ENCODE data around the gene KDM5B.

Gene KDM5B

DNA sequence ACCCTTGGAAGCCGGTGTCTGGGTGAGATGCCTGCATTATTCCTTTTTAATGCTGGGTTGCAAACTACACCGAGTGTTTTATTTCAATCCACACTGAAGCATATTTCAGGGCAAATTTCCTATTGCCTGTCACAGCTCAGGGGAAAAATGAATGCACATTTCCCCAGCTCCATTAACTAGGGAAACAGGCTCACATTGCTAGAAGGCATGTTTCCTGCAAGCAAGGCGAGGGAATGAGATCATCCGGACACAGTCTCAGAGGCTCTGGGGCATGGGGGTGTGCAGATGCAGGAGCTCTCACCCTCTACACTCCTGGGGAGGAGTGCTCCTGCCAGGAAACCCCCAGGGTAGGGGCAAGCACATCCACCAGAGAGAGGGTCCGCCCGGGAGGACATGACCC is 122.6 kb downstream of the KDM5B start:
- DNase-seq (ENCODE audit: low spot score), result no peak

DNA sequence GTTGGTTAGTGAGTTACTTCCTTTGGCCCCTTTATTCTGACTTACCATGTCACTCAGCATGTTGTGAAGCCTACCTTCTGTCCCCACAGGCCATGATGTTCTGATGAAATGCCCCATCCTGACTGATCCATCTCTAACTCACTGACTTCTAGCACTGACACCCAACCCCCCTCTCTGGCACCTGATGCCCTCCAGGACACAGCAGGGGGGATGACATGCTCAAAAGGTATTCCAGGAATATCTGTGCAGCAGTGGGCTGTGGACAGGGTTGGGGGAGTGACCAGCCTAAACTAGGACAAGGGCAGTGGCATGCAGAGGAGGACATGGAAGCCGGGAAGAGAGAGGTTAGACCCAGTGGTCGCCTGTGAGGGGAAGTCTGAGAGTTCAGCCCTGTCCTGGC is 123.5 kb downstream of the KDM5B start:
- DNase-seq (ENCODE audit: low spot score), result no peak

DNA sequence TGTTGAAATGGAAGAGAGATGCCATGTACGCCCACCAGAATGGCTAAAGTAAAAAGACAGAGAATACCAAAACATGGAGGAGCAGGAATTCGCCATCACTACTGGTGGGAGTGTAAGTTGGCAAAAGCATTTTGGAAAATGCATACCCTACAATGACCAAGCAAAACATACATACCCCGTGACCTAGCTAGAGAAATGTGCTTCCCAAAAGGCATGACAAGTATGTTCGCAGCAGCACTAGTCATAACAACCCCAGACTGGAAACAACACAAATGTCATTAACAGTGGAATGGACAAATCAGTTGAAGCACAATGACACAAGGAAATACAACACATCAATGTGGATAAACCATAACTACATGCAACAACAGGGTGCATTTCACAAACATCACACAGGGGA is 125.2 kb downstream of the KDM5B start:
- DNase-seq (ENCODE audit: low spot score), result no peak

DNA sequence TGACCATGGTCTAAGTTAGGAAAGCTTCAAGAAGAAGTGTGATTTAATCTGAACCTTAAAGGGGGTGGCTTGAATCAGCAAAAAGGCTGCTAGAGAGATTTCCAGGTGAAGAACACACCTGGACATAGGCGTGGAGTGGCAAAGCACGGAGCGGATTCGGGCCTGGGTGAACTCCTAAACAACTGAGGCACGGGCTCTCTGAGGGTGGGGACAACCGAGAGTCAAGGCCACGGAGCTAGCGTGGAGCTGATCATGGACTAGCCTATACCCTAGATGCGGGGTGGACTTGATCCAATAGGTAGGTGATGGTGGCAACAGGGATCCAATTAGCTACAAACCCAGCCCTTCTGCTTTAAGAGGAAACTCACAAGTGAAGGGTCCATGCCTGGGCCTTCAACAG is 125.7 kb downstream of the KDM5B start:
- no peak for DNase-seq (ENCODE audit: low spot score)

DNA sequence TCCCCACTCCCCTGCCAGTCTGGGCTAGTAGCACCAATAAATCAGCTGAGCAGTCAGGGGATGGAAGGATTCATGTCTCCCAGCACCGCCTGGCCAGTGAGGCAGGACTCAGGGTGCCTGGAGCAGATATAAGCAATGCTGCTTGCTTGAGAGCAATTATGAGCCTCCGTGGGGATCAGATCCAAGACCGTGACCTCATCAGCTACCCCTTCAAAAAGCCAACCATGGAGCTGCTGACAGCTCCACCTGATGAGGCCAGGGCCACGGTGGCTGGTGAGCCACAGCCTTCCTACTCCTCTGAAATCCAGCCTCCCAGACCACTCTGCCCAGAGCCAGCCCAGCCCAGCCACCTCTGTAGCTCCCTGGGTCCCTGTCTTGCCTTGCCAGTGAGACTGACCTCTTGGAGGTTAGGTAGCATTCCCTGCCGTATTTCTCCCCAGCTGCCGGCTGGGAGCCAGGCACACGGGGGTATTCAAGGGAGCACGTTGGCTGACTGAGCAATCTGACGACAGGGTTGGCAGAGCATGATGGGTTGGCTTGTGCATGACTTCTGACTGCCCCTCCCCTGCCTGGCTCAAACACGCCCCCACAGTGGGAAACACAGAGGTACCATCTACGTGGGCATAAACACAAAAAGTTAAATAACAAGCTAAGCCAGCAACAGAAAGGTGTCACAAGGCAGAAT is 126.3 kb downstream of the KDM5B start:
- DNase-seq (ENCODE audit: low spot score), result no peak

DNA sequence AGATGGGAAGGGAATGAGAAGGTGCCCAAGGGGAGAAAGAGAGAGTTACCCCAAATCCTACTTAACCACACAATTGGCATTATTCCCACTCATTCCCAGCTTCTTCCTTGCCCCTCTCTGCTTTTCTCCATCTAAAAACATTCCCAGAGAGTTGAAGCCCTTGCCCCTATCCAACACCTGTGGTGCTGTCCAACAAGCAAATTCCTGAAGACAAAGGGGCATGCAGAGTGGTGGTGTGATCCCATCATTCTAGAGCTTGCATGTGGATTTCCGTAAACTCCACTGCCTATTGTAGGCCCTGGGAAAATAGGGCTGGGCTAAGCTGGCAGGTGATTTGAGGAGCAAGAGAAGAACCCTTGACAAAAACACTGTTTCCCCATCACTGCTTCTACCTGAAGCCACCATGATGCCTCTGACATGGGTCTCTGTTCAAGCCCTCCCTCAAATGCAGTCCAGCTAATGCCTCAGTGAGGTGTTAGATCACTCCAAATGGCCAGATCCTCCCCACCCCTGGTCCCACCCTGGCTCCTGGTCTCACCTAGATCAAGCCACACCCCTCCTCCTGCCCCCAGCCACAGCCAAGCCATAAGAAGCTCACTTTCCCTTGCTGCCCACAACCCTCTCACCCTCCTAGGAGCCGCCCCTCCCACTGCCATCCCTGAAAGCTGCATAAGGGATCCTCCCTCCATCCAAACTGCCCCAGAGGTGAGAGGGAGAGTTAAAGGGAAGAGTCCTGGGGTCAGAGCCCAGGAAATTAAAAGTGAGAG is 127.5 kb downstream of the KDM5B start:
- DNase-seq (ENCODE audit: low spot score), result no peak

DNA sequence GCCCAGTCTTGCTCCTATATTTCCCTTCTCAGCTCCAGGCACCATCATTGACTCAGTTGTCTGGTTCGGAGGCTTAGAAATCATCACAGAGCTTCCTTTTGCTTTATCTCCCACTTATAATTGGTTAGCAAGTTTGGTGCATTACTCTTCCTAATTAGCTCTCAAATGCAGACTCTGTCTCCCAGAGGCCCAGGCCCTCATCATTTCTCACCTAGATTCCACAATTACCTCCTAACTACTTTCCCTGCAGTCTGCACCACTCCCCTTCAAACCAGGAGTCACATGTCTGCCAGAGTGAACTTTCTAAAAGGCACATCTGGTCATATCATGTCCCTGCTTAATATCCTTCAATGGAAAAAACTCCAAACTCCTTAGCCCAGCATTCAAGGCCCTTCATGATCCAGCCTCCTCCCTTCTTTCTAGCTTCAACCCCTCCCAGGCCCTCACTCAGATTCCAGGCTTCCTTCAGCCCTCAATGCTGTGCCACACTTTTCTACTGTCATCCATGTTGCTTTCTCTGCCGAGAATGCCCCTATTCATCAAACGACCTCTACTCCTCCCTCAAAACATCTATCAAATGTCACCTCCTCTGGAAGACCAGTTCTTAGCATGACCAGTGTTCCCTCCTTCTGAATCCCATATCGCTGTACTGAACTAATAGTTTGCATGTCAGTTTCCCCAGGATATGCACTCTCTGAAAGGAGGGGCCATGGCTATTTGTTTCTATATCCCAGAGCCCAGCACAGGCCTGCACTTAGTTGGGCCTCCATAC is 128.6 kb downstream of the KDM5B start:
- DNase-seq (ENCODE audit: low spot score), result no peak

DNA sequence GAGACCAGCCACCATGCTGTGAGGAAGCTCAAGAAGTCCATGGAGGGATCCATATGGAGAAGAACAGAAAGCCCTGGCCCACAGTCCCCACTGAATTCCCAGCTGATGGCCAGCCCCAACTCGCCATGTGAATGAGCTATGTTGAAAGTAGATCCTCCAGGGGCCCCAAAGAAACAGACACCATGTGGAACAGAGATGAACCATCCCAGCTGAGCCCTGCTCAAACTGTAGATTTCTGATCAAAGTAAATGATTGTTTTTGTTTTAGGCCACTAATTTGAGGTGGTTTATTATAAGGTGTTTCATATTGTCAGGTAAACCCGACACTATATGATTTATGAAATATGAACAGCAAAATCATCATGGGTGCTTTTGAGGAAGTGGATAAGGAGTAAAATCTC is 130.8 kb downstream of the KDM5B start:
- DNase-seq (ENCODE audit: low spot score), result no peak

Data from kidney capillary endothelial cell (primary cell).